GM18858 (cell line): ENCODE results near the gene MAP2K5.

Experiments
- ATAC-seq: cut with Tn5 transposase; IDR thresholded peaks from one replicate; pipeline ENCODE4 v1.9.1; 2021; ENCODE audit not compliant: unreplicated experiment

MAP2K5 gene

DNA sequence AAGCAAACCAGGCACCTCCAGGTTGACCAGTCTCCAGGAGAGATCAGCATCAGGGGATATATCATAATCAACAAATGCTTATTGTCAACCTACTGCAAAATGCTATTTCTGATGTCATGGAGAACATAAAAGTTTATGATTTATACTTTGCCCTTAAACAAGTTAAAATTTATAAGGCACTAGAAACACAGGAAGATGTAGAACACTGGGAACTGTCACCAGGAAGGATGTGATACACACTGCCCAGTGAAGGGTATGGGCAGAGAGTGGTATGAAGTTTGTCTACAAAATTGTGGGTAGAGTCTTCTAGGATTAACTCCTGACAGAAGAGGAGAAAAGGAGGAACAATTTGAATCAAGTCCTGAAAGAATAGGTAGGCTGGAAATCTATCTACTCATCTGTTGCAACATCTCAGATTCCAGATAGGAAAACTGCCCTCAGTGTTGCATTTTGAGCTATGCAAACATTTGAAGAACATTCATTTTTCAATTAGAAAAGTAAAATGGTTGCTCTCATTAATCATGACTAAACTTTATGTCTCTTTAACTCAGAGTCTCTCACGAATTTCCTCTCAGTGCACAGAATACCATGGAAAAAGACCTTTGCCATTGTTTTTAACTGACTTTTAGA is 176.9 kb downstream of the MAP2K5 start:
- no peak for ATAC-seq

DNA sequence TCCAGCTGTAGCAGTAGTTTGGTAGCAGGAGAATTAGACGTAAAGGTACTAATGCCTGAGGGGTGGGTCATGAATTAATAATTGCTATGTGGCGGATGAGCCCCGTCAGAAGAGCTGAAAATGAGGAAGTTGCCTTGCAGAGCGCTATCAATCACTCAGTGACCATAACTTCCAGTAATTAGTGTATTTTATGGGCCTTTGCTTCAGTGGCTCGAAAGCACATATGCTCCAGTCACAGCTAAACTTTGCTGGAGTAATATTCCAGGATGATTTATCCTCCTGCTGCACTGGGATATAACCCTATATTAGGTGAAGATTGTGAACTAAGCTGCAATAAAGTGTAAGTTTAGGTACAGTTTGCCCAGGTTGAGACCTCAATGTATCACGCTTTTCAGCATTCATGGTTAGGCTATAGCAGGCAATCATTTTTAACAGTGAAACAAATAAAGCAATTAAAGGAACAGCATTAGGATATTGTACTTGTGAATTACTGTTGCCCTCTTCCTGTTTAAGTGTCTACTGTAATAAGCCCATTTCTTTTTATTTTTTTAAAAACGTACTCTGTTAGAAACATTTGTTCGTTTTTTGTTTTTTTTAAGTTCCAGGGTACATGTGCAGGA is 178.2 kb downstream of the MAP2K5 start:
- ATAC-seq, result no peak

DNA sequence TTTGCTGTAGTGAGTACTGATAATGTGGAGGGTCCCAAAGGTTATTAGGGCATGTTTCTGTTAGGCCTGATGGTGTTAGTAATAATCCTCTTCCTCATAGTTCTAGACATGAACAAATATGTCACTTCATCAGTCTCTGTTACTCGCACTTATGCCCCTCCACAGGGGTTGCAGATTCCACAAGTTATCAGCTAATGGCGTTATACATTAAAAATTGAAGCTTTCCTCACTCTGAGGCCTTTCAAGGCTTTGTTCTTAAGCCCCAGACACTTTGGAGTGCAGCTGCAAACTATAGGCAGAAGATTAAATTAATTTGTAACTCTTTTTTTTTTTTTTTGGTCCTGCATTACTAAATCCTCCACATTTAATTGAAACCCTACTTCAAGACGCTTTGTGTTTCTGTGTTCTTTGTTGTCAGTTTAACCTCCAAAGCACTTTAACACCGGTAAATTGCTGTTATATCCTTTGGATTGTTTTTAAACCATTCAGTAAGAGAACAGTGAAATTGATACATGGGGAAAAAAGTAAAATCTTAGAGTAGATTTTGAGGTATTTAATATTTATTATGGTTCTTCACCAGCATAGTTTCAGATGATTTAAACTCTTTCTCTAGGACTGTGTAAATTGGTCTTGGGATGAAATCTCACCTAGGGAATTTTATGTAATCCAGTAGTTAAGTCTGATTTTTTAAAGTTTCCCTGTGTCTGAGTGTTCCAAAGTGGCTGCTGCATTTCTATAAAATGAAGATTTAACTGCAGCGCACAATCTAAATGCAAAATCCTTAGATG is 179.7 kb downstream of the MAP2K5 start:
- ATAC-seq, result no peak

DNA sequence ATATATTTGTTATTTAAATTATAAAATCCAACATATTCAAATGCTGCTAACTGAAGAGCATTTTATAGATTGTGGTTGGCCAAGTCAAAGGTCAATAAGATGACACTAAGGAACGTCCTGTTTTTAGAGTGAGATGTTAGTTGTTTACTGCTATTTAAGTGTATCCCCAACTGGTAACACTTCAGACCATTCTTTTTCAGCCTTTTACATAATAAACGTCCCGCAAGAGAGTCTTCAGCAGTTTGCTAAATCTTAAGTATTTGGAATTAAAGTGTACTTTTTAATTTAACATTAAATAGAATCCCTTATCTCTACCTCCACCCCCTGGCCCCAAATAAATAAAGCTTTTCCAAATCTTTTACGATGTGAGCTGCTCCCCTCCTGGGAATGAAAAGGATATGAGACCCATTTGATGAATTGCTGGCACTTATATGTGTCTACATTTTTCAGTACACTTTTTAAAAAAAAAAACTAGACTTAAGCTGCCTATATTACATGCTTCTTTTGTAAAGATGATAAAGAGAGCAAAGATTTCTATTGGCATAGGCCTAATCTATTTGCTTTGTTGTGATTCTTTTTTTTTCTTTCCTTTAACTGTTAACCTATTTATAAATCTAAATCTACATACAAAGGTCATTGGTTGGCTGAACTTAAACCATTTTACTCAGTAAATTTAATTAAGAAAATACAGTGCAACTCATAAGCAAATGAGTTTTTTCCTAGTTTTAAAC is 181.0 kb downstream of the MAP2K5 start:
- ATAC-seq, result no peak

DNA sequence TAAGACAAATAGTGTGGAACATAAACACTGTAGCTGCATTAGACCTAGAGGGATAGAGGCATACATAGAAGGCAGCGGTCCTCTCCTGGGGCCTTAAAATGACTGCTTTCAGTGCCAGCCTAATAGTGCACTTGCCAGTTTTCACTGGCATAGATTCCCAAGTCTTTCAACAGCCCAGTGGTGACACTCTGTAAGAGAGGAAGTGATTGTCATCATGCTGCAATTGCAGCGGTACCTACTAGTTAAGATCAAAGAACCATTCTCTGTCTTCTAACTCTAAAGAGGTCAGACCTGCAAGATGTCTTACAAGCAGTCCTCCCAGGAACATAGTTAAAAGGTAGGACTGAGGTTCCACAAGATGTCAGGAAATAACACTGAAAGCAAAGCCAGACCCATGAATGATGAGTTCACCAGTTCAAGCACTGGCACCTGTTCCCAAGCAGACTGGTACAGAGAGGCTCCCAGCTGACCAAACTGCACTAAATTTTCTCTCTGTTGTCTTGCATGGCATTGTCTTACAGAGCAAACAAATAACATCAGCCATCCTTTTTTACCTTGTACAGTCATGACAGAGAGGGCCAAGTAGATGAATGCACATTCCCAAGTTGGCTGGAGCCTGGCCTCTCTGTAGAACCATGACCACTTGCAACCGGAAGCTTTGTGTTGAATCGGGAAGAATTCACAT is 182.3 kb downstream of the MAP2K5 start:
- ATAC-seq, result no peak

DNA sequence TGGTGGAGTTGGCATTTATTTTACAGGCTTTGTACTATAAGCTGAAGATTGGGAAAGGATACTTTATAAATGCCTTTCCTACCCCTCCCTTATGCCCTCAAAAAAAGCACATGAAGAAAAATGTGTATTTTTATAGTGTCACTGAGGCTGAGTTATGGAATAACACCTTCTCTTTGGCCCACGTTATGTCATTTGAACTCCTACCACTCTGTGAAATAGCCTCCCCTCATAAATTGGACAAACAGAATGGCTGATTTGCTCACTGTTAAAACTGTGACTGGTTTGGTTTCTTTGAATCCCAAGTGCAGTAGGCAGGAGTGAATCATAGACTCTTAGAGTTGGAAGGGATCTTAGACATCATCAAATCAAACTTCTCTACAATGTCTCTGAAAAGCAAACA is 187.6 kb downstream of the MAP2K5 start:
- no peak for ATAC-seq

DNA sequence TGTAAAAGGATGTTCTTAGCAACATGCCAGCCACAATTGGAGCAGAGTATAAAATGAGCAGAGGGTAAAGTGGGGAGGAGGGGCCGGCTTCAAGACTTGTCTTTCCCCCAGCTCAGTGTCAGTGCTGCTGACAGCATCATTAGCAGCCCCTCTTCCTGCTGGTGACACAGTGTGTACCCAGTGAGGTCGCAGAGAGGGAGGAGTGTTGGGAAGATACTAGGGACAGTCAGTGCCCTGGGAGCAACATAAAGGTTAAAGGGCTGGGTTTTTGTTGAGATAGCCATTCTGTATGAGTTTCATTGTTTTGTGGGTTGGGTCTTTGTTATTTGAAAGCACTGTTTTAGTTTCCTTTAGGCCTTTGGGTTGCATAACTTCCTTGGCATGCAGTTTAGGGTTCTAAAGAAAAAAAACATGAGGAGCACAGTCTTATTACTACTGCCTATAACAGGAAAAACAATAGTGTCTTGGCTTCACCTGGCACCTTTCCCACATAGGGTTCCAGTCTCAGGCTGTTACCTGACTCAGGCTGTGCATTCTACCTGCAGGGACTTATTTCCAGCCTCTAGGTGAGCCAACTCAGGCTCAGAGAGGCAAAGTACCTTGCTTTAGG is 188.7 kb downstream of the MAP2K5 start:
- no peak for ATAC-seq

DNA sequence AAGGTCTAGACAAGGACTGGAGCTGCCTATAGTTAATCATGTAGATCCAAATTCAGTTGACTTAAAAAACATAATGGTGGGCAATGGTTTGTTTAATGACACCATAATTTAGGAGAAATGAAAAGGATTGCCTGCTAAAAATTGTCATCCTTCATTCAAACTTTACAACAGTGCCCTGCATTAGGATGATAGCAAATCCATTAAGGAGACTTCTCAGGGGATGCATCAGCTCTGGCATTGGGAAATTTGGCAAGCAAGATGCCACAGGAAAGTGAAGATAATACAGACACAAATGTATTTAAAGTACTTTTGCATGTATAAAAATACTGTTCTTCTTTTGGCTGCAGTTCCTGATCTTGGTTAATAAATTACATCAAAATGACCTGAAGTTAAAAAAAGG is 189.7 kb downstream of the MAP2K5 start:
- no peak for ATAC-seq

DNA sequence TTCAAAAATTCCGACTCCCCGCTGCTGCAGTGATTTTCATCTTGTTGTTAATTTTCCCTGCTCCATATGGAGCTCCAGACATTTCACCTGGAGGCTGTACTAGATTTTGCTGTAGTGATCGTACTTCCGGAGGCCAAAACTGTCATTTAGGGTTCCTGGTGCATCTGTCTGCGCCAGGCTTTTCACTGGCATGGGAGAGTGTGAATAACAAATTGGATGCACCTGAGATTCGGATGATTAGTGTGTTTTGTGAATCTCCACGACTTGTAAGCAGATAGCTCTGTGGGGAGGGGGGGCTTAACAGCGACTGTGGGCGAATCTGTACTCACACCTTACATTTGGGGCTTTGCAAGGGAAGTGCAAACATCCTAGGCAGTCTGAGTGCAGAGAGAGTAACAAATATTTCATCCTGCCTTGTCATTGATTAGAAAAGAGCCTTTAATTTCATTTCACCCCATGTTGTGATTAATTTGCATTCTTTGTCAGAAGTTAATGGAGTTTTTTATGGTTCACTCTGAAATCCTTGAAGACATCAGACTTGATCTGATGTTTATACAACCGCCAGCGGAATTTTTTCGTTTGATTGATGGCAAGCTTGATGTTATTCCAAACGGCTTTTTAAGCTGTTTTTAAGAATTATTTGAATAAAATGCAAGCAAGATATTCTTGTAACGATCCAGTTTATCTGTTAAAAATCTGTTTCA is 190.3 kb downstream of the MAP2K5 start:
- no peak for ATAC-seq

DNA sequence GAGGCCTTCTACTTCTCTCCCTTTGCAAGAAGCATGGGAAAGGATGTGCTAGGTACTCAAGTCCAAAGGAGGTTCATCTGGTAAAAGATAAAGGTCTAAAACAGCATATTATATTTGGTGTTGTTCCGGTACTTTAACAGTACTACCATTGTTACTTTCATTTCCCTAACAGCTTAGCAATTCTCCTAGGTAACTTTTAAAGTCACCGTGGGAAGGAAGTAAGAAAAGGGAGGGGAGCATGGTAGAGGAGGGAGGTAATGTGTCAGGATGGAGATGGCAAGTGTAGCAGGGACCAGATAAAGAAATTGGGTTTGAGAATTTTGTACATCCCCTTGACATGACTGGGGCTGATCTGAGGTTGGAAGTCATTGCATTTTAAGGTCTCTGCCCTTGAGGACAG is 193.4 kb downstream of the MAP2K5 start:
- no peak for ATAC-seq

DNA sequence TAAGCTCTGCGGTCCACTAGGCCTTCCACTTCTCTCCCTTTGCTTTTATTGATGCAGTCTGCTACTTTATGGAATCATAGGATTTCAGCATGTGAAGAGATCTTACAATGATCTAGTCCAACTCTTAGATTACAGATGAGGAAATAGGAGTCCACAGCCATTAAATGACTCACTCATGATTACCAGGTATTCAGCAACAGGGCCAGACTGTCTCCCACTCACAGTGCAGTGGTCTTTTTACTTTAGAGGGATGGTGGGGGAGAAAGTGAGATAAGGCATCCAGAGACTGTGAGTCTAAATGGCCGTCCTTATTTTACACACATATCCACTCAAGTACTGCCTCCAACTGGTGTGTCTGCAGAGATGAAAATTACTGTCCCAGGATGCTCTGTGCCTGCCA is 194.3 kb downstream of the MAP2K5 start:
- ATAC-seq, result no peak

DNA sequence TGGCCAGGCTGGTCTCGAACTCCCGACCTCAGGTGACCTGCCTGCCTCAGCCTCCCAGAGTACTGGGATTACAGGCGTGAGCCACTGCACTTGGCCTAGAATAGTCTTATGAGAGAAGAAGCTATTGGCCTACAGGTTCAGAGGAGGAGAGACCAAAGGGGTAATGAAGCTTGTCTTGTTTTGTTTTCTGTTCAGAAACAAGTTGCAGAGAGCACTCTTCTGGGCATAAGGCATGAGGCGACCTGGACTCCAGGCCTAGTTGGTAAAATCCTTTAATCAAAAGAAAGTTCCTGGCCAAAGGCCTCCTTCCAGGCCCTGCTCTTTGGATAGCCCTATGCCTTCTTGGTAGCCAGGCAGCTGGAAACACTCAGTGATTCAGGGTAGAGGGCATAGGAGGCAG is 195.6 kb downstream of the MAP2K5 start:
- no peak for ATAC-seq

DNA sequence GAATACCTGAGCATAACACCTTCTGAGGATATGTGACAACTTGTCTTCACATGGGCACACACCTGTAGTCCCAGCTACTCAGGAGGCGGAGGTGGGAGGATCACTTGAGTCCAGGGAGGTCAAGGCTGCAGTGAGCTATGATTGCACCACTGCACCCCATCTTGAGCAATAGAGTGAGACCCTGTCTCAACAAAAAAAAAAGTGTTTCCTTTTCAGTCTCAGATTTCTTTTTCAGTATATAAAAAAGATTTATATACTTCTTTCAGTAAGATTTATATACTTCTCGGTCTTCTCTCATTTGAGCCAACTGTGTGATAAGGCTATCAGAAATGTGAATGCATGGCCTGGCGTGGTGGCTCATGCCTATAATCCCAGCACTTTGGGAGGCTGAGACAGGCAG is 197.9 kb downstream of the MAP2K5 start:
- no peak for ATAC-seq

DNA sequence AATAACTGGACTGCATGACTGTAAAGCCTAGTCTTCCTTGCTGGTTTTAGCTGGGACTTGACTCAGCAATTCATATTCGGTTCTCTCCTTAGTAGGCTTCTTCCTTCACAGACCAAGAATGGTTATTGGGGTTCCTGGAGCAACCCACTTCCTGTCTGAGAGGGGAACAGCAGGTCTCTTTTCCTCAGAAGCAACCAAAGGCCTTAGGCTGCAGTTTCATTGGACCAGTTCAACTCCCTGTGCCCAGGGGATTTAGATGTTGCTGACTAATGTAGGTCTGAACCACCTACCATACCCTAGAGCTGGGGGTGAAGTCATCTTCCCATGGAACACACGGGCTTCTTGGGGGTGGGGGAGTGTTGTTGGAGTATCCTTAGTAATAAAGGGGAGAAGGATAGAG is 198.8 kb downstream of the MAP2K5 start:
- no peak for ATAC-seq

DNA sequence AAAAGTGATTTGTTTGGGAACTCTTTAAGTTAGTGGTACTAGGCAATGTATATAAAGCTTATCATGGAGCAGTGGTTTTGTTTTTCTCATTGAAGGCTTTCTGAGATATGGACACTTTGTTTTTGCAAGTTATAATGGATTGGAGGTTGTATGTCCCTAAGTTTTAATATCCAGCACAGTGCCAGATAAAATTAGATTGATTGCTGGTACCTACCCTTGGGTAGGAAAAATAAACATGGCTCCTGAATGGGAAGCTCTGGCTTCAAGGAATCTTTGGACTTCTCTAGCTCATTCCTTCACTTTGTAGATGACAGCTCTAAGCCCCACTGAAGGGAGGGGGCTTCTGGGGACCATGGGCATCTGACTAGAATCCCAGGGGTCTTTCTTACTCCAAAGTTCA is 201.1 kb downstream of the MAP2K5 start:
- ATAC-seq, result no peak

DNA sequence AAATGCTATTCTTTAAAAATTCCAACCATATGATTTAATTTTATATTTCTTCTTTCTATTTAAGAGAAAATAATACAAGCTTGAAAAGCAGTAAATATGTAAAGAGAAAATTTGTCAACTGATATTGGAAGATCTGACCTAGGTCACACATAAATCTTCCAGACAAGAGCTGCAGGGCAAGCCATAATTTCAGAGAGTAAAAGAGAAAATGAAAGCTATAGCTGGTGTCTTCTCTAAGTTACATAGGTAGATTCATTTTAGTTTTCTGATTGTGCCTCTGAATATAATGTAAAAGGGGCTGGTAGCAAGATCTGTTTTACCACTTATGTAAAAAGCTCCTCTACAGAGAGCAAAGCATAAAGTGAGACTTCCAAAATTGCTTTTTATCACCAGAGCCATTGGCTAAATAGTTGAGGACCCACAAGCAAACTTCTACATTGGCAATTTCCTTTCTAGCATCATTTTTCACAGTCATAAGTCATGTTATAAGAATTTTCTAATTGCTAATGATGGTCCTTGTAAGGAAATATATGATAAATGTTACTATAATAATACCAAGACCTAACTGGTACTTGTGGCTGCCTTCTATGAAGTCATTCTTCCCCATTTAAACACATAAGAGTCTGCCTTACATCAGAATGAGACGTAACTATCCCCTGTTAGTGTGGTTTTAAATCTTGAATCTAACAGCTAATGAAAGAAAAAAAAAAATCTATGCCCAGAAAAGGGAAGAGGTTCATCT is 202.0 kb downstream of the MAP2K5 start:
- ATAC-seq, result no peak

DNA sequence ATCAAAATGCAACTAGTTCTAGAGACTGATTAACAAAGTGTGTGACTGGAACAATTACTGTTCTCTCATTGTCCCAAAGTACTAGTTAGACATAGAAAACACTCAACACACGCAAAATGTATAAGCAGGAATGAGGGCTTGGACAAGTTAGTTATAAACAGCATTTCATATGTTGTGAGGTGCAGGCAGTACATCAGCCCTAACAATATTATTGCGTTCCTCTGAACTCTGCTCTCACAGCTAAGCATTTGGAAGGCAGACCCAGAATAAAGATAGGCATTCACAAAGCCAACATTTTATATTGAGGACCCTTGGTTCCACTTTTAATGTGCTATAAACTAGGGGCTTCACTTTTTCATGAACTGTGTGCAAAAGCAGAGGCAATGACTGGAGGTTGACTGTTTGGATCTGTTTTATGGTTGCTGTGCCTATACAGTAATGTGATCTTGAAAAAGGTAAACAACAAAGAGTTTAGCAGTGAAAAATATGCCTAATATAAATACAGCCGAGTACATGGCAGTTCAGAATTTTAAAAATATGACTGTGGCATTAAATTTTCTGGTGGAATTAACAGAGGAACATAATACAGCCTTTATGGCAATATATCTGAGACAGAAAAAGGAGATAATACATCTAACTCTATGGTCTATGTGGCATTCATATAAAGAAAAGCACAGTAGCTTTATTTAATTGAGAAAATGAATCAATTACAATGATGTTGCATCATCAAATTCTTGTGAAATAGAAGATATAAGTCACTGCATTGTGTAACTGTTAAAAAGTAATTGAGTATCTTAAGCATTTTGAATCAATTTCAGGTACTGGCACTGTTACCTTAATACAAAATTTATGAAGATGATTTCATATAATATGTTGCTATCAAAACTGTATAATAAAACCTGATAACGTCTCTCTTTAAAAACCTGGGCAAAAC is 202.8 kb downstream of the MAP2K5 start:
- ATAC-seq, result no peak

DNA sequence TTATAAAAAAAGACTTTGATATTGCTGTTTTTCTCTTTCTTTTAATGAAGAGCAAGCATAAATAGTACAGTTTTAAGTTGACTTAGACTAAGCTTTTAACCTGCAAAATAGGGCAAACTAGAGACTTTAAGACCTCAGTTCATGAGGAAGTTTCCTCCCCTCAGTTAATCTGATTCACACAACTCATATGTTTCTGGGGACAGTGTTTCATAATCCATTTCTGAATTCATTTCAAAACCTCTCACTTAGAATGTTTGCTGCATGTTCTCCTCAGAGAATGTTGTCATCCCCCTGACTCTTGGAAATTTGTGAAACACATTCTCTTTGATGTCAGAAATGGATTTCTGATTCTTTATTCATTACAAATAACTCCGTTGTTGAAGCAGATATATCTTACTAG is 203.5 kb downstream of the MAP2K5 start:
- ATAC-seq, result no peak
